UCSD-AML1 (cell line): Measurements from ENCODE around the gene LRRC46.

Experiments used
- DNase-seq: peaks from one replicate; lab custom pipeline; 2025; ENCODE audit not compliant: unreplicated experiment; lab: John Stamatoyannopoulos, UW

The LRRC46 gene

DNA sequence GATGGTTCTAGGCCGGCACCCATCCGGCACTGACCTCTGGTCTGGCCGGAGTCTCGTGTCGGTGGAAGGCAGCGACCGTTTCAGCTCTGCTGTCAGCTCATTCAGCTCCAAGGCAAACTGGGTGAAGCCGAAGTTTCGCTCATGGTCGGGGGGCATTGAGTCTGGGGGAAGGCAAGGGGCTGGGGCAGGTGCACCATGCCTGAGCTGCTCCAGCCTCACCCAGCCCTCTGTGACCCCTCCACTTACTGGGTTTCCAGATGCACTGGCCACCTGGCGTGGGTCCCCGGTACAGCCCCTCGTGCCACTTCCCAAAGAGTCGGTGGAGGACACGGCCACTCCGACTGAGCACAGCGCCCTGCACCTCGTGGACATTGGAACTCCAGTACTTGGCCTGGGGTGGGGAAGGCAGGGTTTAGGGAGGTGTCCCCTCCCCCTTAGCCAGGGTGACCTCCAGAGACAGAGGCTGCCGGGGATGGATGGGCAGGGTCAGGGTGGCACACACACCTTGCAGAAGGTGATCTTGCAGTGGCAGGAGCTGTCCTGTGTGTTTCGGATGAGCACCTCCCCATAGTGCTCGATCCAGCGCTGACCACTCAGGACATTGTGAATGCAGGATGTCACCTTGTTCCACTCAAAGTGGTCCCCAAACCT is 22.5 kb upstream of the LRRC46 start:
- no peak for DNase-seq

DNA sequence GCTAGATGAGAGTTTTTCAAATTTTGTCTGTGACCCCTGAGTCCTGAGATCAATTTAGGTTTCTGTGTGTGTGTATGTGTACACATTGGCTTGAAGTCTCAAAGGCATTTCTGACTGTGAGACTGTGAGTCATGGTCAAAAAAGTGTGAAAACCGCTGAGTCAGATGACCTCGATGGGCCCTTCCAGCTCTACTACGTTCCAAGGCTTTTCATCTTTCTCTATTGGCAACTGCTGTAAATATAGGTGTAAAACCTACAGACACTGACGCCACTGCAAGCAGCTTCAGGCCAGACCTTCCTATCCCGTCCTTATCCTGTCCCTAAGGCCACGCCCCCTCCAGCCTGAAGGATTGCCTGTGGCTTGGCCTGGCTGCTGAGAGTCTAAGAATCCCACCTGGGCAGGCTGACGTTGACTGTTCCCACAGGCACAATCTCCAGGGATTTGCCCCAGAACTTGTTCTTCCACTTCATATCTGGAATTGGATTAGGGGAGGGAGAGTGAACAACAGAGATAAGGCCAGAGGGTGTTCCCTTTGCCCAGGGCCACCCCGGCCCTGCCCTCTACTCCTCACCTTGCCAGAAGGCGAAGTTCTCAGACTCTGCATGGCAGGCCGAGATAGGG is 21.2 kb upstream of the LRRC46 start:
- DNase-seq: no peak

DNA sequence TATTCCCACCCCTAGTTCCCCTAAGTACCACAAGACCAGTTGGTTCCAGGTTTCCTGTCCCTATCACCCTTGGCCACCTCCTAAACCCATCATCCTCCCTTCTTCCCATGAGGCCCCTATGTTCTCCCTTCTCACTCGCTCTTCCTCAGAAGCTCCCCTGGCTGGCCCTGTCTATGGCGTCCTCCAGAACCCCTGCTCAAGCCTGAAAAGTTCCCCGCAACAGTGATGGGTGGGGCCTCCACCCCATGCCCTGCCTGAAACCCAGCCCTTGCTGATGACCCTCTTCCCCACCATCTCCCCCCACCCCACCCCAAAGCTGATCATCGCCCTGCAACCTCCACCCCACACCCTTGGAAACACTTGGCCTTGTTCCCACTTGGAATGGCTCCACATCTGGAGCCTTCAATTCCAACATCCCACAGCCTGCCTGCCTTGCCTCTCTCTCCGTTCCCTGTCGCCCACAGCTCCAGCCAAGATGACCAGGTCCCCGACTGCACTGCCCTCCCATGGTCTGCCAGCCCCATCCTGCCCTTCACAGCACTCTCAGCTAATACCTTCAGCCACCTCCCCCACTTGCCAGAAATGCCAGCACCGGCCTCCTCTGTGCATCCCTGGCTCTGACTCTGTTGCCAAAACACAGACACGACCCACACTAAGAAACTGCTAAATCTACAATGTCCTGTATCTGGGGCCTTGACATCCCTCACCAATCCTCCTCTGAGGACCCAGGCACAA is 20.4 kb upstream of the LRRC46 start:
- no peak for DNase-seq

DNA sequence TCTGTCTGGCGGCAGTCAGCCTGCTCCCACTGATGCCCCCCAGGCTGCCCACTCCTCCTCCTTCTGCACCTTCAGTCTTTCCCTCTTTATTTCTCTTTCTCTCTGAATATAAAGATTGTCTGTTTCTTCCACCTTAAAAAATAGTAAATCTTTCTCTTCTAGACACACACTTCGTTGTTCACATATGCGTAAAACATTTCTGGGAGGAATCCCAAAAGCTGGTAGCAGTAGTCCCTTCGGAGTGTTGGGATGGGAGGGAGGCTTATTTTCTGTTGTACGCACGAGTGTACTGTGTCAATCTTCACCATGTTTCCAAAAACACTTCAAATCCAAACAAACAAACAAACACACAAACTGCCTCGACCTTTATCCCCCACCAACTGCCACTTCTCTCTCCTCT is 19.8 kb upstream of the LRRC46 start:
- no peak for DNase-seq

DNA sequence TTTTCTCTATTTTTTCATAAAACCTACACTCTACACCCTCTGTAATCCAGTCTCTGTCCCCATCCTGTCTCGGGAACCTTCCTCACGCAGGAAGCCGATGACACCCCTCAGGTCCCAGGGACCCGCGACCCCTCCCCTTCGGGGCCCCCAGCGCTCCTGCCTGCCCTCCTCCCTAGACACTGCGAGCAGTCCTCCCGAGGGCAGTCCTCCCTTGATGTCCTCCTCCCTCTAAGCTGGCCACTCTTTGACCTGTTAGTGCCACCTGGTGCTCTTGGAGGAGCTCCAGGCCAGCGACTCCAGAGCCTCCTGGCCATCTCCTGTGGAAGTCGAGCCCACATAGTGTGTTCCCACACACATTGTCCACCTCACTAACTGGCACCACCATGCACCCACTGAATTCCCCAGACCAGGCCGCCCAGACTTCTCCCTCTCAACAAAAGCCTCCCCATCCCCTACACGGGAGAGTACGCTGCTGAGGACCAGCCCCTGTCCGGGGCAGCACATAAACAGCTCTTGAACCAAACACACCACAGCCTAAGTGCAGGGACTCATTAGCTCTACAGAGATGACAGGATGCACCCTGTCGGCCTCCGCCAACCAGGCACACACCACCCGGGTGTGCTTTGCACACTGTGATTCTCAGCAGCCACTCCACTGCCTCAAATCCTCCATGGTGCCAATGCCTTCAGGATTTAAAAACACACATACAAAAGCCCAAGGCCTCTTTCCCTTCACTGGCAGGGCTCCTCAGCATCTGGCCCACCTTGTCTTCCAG is 19.1 kb upstream of the LRRC46 start:
- no peak for DNase-seq

DNA sequence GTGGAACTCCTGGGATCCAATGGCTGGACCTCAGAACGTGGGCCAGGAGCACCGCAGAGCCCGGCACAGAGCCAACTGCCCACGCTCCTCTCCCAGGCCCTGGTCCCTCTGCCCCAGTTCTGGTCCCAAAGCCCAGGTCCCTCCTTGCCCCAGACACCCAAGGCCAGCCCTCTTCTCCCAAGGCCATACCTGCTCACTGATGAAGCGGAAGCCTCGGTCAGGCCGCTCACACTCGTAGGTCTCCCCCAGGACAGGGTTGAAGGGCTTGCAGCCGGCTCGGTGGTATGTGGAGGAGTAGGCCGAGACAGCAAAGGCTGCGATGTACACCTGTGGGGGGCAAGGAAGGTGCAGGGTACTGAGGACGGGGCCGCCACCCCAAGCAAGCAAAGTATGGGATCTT is 18.4 kb upstream of the LRRC46 start:
- no peak for DNase-seq

DNA sequence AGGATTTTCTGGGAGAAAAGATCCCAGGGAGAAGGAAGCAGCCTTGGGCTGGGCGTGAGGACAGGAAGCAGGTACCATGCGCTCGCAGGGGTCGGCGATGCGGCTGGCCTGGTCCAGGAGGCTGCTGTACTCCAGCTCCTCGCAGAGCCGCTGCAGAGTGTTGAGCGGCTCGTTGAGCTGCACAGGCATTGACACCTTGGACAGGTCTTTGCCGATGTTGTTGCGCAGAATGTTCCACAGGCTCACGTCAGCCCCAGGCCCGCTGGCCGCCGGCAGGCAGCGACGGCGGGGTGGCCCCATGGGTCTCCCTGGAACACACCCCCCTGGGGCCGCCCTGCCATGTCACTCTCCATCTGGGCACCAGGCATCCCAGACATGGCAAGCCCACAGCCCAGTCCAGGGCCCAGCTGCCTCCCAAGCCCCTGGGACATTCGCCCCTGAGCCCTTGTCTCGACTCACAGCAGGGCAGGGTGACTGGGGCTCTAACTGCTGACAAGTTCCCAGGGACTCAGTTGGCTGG is 17.9 kb upstream of the LRRC46 start:
- no peak for DNase-seq

DNA sequence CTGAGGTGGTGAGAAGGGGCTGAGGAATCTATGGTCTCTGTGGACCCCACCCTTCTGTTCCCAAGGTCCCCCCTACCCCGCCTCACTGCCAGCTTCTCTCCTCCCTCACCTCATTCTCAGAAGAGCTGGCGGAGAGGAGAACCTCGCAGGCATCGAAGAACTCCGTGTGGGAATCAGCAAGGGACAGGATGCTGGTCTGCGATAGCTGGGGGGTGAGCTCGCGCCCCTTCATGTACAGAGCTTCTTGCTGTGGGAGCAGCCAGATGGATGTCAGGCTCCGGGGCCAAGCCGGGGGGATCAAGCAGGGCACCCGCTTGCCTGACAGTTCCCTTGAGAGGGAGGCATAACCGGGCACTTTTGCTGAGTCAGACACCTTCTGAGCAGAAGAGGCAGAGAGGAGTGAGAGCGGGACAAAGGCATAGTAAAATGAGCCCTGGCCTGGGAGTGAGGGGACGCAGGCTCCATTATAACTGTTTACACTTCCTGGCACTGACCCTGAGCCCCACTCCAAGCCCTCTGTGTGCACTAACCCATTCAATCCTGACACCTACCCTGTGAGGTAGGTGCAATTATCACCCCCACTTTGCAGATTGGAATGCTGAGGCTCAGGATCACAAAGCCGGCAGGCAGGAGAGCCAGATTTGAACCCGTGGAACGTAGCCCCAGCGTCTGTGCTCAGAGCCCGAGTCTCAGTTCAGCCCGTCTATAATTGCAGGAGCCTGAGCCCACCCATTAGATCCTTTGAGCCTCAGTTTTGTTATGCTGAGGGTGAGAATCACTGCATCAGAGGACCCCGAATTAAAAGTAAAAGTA is 16.2 kb upstream of the LRRC46 start:
- DNase-seq: no peak

DNA sequence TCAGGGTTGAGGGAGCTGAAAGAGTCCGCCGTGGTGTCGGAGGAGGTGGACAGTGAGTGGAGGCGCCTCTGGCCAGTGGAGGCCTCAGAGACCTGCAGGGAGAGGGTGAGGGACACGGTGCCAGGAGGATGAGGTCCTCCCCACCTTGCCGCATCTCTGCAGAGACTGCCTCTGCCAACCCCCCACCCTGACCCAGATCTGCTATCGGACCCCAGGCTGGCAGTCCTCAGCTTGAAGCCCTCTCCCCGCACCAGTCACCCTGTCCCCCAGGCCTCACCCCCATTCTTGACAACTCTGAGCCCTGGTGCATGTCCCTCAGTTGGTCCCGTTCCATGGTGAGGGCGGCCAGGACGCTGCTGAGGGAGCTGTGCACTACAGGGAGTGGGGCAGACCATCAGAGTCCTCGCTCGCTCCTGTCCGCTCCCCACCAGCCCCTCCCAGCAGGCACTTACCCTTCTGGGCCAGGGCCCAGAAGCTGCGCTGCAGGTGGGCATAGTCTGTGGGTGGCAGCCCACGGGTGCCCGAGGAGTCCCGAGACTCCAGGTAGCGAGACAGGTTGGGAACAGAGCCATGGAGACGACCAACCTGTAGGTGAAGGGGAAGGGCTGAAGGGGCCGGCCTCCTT is 15.2 kb upstream of the LRRC46 start:
- no peak for DNase-seq

DNA sequence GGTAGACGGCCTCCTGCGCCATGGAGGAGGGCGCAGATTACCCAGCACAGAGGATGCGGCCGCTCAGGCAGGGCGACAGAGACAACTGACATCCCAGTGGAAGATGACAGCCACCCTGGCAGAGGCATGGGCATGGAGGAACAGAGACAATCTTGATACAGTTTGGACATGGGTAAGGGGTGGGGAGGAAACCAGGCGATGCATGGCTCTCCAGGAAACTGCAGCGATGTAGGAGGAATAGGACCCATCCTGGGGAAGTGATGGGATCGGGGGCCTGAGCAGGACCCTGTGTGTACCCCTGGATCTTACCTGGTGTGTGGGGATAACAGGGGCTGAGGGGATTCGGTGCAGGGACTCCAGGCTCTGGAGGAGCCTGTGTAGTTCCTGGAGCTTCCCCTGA is 14.5 kb upstream of the LRRC46 start:
- DNase-seq: no peak

DNA sequence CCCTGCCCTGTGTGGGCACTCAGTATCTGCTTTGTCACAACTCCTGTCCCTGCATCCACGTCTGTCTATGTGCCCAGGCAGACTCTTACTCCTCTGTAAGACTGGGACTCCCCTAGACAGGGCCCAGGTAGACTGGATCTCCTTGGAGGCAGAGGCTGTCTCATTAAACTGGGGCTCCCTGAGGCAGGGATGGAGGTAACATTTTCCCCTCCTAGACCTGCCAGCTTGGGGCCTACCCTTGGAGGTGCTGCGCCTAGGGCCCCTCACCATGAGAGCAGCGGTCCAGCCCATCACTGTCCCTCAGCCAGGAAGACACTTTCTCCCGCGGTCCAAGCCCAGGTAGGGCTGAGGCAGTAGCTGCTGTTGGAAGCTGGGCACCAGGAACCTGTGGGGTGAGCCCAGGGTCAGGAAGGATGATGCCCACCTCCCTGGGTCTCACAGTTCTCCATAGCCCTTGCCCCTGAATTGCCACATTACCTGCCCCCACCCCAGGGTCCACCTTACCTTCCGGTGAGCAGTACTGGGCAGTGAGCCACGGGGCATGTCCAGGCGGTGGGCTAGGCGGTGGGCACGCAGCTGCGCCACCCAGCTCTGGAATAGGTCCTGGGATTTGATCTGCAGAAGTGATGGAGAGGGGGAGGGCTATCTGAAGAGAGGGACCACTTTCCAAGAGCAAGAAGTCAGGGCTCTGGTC is 13.3 kb upstream of the LRRC46 start:
- no peak for DNase-seq

DNA sequence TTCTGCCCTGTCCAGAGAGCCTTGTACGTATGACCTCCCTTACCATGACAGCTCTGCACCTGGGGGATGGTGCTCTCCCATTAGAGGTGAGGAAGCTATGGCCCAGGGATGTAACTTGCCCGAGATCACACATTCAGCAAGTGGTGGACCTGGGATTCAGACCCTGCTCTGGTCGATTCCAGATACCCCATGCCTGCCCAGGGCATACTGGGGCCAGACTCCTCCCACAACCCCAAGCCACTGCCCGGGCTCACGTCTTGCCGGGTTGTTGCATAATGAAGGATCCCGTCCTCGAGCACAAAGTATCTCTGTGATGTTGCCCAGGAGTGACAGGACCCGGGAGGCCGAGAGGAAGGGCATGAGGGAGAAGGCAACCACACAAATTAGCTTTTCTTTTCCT is 12.0 kb upstream of the LRRC46 start:
- no peak for DNase-seq

DNA sequence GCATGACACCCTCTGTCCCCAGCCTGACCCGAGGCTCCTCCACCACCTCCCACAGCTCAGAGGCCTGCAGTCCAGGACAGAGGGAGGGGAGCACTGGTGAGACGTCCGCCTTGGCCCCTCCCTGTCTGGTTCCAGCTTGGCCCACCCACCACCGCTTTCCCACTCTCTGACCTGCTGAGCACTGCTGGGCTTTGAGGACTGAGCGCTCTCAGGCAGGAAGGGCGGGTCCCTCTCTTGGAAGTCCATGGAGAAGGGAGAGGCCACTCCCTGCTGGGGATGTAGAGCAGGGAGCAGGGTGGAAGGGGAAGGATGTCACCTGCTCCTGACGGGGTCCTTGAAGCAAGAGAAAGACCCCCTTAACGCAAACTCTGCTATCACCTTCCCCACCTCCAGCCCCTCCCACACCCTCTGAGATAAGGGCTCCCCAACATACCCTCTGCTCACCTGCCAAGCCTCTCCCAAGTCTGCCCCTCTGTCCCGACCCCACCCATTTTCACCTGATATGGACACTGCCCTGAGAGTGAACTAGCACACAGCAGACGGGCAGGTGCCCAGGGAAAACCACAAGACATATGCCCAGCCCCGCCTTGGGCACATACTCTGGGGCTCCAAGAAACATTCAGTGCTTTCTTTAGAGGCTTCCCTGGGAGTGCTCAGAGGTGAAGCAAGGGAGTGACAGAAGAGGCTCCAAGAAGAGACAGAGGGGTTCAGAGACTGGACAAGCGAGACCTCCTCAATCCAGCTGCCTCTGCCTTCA is 11.3 kb upstream of the LRRC46 start:
- no peak for DNase-seq

DNA sequence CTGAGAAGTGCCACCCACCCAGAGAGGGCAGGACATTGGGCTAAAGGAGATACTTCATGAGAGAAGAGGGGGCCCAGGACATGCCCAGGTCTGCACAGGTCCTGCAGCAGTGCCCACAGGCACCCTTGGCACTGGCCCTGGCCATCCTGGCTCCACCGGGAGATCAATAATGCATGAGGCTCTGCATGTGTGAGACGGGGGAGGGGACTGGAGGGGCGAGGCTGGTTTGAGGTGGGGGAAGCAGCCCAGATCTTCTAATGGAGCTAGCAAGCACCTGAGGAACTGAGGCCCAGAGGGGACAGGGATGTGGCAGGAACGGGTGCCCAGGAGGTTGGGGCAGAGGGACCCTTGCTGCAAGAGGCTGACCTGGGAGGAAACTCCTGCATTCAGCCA is 10.4 kb upstream of the LRRC46 start:
- DNase-seq: no peak

DNA sequence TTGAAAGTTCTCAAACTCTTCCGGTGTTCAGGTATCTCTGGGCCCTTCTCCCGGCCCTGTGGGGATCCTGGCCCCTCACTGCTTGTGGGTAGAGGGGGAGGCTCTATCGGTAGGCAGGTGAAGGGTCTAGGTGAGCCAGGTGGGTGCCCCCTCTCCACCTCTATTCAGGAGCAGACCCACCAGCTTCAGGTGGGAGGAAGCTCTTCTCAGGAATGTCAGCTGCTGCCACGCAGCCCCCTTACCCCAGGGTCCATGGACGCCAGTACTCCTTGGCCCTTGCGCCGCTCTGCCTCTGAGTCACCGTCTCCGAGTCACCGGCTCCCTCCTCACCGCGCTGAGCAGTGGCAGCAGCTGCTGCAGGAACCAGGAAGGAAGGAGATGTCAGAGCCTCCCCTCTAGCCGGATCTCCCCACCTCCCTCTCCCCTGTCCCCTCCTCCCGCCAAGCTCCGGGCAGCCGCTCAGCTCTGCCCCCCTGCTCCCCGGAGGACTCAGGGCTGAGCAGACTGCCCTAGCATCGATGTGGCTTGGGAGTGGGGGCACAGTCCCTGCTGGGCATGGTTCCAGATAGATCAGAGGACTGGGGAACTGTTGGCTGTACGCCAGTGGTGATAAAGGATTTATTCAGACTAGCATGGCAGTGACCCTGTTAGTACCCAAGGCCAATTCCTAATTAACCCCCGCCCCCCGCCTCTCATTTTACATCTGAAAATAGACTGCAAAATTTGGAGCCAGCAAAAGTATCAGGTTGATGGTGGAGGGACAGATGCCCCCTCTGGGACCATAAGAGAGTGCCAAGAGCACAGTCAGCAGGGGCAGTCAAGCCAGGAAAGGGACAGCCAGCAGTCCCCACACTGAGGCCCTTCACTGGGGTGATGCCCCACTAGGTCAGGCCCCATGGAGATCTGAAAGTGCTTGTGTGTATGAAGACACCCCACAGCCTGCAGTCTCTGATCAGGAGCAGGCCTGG is 9.8 kb upstream of the LRRC46 start, which contains the start of gene OSBPL7:
Gene OSBPL7 (minus strand): TSS at position 371 of the 968 bp plus-strand sequence. CDS start 1,516 bp downstream, outside the sequence.
- DNase-seq: peak; percentile 86

DNA sequence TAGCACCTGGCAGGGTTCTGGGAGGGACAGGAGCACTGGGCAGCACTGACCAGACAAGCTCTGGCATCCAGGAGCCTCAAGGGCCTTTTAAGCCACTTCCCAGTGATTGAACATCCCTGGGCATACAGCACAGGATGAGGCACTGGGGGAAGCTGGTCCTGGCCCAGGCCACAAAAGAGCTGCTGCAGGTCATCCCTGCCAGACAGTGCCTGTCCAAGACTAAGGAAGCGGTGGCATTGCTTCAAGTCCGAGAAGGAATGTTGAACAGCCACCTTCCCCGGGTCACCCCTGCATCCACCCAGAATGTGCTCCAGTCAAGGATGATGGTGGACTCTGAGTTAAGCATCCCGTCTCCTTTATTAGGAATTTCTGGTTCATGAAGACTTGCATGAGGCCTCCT is 8.7 kb upstream of the LRRC46 start:
- no peak for DNase-seq

DNA sequence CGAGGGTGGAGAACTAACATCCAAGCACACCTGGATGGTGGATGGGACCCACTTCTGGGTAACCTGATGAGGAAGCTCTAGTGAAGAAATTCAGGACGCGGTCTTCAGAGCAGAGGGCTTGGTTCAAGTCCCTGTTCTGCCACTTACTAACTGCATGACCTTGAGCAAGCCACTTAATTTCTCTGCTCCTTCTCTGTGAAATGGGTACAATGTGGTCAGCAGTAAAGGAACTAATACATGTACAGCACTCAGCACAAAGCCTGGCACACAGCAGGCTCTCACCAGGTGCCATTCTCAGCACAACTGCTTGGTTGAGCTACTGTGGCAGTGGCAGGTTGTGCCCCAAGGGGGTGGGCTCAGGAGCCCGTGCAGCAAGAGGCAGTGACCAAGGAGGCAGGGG is 8.0 kb upstream of the LRRC46 start:
- DNase-seq: no peak

DNA sequence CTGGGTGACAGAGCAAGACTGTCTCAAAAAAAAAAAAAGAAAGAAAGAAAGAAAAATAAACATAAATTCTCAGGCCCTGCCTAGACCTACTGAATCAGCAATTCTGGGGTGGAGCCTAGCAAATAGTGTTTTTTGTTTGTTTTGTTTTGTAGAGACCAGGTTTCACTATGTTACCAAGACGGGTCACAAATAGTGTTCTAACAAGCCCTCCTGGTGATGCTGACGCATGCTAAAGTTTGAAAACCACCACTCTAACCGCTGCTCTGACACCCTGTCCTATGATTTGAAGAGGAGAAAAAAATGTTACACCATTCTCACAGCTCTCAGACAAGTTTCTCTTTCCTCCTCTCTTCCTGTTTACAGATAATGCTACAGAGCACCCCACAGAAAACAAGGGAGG is 1.6 kb upstream of the LRRC46 start:
- DNase-seq: no peak
